ENCODE measurements around the gene PLS3.

GRCh38 chrX:115518113-115518512 lies 42.9 kb upstream of the PLS3 start:
- TF ChIP-seq CTCF (IDR thresholded peaks at IDR 0.05; ENCODE audit: extremely low read depth in 1 of 2, insufficient read depth in 1 of 2, low read depth in 1 of 2, low read length in 2 of 2) (no peak), POLR2AphosphoS5 (IDR thresholded peaks at IDR 0.05; ENCODE audit: insufficient read depth, low read depth, low read length) (no peak), EZH2 (IDR thresholded peaks at IDR 0.05; ENCODE audit: borderline replicate concordance, low read depth, low read length, severe bottlenecking) (no peak), POLR2A (IDR thresholded peaks at IDR 0.05; ENCODE audit: low read depth, low read length) (no peak), JUN (IDR thresholded peaks at IDR 0.05; ENCODE audit: borderline replicate concordance, insufficient read depth, insufficient read length, low read depth) (no peak), FOS (IDR thresholded peaks at IDR 0.05; ENCODE audit: borderline replicate concordance, insufficient read depth, low read length) (no peak)
